C4-2B (cell line): ENCODE measurements around the gene ESYT2.

Source experiments
- ZFX ChIP-seq: fragments of 450-650 bp; IDR thresholded peaks from 2 replicates; pipeline ENCODE4 v1.6.1; 2017
- TF ChIP-seq, protein P1 (sequence below): fragments of 450-650 bp; conservative IDR thresholded peaks from 2 replicates; pipeline ENCODE4 v1.5.1; 2017; ENCODE audit warnings: mild to moderate bottlenecking

DNA sequence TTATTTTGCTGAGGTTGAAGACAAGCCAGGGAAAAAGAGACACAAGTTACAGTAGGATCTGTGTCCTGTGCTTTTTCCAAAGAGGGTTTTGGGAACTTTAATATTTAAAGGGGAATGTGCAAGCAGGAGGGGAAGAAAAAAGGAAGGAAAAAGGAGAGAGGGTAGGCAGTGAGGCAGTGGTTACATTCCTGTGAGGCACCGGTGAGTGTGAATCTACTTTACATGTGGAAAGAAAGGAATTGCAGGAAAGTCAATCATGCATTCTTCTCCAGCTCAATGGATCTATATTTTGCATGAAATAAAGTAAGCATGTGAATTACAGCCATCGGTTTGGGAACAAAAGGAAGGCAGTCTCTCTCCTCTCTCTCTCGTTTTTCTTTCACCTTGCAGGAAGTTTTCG is 14.5 kb upstream of the ESYT2 start:
- TF ChIP-seq, protein P1, sequence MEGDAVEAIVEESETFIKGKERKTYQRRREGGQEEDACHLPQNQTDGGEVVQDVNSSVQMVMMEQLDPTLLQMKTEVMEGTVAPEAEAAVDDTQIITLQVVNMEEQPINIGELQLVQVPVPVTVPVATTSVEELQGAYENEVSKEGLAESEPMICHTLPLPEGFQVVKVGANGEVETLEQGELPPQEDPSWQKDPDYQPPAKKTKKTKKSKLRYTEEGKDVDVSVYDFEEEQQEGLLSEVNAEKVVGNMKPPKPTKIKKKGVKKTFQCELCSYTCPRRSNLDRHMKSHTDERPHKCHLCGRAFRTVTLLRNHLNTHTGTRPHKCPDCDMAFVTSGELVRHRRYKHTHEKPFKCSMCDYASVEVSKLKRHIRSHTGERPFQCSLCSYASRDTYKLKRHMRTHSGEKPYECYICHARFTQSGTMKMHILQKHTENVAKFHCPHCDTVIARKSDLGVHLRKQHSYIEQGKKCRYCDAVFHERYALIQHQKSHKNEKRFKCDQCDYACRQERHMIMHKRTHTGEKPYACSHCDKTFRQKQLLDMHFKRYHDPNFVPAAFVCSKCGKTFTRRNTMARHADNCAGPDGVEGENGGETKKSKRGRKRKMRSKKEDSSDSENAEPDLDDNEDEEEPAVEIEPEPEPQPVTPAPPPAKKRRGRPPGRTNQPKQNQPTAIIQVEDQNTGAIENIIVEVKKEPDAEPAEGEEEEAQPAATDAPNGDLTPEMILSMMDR = no peak
- TF ChIP-seq ZFX = no peak
